ENCODE measurements around the gene INTS6.

INTS6 gene

DNA sequence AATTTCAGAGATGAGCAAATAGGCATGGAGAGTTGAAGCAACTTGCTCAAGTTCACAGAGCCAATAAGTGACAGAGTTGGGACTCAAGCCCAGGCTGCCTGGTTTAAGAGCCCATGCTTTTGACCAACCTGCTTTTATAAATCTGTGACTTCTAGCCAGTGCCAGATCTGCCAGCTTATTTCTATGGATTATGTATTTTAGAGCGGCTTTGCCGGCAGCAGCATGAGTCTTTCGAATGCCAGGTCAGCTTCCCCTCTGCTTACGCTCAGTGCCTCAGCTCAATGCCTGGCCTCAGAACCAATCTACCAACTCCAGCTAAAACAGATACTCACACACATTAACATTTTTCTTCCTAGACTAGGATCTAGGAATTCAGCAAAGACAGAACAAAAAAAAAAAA, 111.0 kb downstream of the INTS6 start:
- DNase-seq, result no peak

DNA sequence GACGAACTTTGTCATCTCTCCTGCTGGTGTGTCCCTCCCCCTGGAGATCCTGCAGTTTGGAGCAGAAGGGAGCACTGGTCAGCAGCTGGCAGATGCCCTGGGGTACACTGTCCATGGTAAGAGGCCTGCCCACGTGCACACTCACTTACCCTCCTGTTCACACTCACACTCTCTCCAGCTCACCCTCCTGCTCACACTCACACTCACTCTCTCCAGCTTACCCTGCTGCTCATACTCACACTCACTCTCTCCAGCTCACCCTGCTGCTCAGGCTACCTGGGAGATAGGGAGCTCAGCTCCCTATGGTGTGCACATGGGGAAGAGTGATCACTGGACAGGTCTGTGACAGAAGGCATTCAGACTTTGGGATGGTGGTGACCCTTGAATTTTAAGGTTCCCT, 111.6 kb downstream of the INTS6 start:
- DNase-seq, result no peak

DNA sequence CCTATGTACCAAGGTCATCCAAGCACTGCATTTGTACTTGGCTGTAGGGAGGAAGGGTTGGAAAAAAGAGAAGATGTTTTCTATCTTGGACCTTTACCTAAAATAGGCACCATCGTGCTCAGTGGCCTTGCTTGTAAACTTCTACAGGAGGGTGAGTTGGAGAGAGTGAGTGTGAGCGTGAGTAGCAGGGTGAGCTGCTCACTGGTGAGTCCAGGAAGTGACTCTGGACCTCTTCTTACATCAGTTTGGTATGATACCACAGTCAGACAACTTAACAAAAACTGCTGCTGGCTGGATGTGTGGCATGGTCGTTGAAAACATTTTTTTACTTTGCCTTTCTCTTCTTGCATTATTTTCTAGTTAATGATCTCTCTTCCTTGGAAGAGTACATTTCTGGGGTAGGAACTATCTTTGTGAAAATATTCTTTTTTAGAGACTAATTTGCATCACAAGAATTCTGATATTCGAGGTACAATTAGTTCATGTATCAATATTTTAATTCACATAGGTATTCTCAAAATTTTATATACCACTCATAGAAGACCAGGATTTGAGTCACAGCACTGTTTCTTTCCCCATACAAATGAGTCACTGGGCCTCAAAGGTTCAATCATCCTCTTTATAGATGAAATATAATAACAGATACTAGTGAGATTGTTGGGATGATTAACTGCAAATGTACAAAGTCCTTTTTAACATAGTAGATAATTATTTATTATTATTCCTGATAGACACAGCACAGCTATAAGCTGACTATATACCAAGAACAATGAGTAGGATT, 112.7 kb downstream of the INTS6 start:
- no peak for DNase-seq

DNA sequence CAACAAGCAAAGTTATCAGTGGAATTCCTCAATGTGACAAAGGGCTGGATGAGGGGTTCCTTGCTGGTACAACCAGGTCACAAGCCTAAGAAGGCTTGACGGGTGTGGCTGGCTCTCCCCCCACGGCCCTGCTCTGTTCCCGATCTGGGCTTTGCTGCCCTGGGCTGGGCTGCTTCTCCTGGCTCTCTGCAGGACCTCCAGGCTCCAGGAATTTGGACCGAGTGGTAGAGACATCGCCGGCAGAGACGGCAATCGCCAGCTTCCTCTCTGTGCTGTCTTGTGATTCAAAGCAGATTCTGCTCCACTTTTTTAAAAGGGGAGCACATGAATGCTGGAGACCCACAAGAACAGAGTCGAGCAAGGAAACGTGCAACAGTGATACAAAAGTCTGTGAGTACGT, 113.5 kb downstream of the INTS6 start, which contains the start of gene SERPINE3:
TSS of gene SERPINE3 (plus strand) at position 338 of the 400 bp plus-strand sequence. CDS start 1,401 bp downstream, outside the sequence.
- DNase-seq, result no peak

DNA sequence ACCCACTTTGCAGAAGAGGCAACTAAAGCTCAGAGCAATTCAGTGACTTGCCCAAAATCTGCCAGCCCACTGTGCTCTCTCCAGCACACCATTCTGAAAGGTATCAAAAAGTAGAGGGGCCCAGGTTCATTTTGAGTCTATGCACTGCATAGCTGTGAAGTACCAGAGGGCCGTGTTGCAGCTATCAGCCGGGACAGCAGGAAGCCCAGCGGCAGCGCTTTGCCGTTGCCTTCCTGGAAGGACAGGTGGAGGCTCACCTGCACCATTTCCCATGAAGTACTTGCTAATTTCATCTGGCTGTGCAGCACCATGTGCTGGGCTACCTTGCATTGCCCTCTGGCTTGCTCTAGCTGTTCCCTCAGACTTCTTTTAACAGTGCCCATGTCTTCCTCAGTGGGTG, 116.1 kb downstream of the INTS6 start:
- no peak for DNase-seq

DNA sequence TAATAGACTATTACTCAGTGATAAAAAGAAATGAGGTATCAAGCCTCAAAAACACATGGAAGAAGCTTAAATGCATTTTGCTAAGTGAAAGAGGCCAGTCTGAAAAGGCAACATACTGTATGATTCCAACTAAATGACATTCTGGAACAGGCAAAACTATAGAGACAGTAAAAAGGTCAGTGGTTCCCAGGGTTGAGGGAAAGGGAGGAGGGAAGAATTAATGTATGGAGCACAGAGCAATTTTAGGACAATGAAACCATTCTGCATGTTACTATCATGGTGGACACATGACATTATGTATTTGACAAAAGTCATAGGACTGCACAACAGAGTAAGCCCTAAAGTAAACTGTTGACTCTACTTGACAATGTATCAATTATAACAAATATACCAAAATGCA, 119.0 kb downstream of the INTS6 start:
- DNase-seq, result no peak

DNA sequence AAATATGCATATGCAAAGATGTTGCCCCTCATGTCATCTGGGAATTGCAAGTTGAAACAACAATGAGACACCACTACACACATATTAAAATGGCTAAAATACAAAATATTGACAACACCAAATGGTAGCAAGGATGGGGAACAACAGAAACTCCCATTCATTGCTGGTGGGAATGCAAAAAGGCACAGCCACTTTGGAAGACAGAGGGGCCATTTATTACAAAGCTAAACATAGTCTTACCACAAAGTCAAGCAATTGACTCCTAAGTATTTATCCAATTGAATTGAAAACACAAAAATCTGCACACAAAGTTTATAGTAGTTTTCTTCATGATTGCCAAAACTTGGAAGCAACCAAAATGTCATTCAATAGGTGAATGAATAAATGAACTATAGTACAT, 119.4 kb downstream of the INTS6 start:
- DNase-seq, result no peak

DNA sequence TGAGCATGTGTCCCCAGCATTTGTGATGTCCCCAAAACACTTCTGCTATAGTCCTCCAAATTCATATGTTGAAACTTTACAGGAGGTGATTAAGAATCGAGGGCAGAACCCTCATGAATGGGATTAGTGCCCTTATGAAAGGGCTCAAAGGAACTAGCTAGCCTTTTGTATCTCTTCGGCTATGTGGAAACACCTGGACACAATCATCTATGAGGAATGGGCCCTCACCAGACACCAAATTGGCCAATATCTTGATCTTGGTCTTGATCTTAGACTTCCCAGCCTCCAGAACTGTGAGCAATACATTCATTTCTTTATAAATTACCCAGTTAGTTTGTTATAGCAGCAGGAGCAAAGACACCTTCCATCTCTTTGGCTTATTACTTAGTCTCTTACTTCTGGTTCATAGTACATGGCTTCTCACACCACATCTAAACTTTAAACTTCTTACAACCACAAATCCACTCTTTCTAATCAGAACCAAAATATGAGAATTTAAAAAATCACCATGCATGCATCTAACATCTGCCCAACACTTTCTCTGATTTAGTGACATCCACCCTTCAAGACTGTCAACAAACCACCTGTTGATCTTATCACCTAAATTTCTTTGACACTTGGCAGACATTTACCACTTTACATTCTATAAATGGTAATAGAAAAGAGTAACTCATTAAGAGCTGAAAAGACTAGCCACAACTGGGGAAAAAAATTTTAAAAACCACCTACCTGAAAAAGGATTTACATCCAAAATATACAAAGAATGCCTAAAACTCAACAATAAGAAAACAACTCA, 120.1 kb downstream of the INTS6 start:
- no peak for DNase-seq

DNA sequence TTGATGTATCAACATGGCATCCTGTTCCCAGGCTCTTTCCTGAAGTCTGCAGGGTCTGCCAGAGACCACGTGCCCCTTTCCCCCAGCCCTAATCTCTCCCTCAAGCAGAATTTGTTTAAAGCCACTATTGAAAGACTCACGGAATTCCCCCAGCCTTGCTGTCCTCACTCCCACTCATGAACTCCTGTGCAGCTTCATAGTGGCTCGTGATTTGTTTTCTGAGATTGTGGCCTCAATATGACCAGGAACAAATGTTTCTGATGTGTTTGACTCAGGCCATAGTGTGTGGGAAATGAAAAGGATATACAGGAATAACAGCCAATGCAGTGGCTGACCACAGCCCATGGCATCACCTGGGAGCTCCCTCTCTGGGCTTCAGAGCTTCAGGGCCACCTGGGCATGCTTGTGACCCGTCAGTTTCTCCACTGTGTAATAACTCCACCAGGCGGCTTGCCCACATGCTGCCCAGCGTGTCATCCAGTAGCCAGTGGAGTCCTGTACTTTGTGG, 121.4 kb downstream of the INTS6 start:
- DNase-seq, result no peak

DNA sequence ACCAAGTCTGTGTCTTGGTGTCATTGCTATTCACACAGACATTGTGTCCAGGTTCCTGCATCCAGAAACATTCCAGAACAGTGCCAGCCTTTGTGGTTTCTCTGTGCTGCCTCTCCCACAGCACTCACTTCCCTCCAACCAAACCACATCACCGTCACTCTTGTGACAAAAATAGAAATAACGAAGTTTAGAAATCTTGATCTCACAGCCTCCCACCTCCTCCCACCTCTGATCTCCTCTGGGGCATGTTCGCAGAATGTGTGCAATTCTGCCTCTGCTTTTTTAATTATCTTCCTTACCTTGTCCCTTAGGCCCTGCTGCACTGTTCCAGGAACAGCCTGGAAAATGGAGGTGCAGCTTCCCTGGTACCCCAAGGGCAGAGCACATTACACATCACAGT, 122.0 kb downstream of the INTS6 start:
- no peak for DNase-seq

DNA sequence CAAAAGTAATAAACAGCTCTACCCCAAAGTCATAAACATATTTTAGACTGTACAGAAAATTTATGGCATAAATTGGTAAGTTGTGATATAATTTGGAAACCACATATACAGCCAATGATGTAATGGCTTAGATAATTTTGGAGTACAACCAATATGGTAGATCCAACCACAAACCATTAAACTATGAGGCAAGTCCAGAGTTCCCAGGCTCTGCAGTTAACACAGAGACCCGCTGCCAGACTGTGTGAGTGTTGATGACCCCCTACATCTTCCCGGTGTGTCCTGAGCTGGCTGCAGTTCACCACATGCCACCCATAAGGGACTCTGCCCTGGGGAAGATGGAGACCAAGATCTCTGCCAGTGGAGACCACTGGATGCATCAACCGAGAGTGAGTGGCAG, 123.2 kb downstream of the INTS6 start:
- no peak for DNase-seq

DNA sequence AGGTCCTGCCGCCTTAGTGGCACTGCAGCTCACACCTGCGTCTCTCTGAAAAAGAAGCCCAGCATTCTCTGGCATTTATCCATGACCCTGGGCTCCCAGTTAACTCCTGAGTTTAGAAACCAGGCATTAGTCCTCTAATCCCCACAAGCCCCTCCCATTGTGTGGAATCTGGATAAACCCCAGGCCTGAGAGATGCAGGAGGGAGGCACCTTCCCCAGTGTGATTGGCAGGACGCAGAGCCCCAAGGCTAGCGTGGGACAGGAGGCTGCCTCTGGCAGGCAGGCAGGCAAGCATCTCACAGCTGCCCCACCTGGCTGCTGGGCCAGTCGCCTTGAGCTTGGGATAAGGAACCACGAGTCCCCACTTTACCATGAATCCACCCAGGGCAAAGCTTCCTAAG, 124.3 kb downstream of the INTS6 start:
- DNase-seq, result no peak

DNA sequence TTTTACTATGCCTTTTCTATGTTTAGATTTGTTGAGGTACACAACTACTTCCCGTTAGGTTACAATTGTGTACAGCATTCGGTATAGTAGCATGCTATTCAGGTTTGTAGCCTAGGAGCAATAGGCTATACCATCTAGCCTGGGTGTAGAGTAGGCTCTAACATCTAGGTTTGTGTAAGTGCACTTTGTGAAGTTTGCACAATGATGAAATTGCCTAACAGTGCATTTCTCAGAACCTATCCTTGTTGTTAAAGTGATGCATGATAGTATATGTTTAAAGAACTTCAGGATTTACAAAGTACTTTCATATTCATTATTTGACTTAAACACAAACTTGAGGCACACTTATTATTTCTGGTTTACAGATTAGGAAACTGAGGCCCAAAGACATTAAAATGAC, 124.9 kb downstream of the INTS6 start:
- no peak for DNase-seq

DNA sequence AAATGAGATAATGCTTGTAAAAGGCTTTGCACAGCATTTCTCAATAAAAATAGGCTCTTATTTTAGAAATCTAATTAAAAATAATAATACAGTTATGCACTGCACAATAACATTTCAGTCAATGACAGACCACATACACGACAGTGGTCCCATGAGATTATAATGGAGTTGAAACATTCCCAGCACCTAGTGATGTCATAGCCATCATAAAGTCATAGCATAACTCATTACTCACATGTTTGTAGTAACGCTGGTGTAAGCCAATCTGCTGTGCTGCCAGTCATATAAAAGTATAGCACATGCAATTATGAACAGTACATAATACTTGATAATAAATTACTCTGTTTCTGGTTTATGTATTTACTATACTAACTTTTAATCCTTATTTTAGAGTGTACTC, 126.1 kb downstream of the INTS6 start:
- DNase-seq, result no peak

DNA sequence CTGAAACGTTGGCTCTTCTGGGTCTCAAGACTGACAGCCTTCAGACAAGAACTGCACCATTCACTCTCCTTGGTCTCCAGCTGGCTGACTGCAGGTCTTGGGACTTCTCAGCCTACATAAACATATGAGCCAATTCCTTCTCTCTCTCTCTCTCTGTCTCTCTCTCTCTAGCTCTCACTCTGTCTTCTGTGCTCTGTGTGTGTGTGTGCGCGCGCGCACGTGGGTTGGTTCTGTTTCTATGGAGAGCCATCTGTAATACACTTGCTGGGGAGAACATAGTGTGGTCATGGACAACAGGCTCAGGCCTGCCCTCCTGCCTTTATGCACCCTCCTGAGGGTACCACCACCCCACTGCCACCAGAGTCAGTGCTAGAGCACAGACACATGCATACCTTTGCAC, 127.0 kb downstream of the INTS6 start:
- DNase-seq, result no peak

DNA sequence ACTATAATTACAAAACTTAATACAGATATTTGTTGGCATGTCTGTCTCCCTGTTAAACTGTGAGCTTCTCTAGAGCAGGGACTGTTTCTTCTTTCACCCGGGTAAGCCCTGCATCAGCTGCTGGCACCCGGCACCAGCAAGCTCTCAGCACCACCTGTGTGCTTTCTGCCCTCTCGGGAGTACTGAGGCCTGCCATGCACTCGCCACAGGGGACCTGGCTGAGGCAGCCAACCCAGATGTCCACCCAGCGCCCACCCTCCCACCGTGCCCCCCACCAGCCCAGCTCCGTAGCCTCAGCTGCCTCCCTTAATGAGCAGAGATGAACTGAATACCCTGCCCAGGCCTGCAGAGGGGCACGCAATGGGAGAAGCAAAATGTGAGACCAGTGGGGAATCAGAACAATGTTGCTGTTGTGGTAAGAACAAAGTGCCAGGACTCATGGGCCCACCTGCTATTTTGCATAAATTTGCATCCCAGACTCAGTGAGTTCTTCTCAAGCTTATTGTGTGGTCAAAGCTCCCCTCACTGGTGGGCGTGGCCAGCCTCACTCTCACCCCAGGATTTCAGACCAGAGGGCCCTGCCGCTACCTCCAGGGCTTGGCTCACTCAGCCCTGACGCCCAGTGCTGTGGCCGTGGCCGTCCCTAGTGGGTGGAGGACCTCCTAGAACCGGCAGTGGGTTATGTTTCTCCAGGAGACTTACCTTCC, 128.0 kb downstream of the INTS6 start:
- DNase-seq, result no peak

DNA sequence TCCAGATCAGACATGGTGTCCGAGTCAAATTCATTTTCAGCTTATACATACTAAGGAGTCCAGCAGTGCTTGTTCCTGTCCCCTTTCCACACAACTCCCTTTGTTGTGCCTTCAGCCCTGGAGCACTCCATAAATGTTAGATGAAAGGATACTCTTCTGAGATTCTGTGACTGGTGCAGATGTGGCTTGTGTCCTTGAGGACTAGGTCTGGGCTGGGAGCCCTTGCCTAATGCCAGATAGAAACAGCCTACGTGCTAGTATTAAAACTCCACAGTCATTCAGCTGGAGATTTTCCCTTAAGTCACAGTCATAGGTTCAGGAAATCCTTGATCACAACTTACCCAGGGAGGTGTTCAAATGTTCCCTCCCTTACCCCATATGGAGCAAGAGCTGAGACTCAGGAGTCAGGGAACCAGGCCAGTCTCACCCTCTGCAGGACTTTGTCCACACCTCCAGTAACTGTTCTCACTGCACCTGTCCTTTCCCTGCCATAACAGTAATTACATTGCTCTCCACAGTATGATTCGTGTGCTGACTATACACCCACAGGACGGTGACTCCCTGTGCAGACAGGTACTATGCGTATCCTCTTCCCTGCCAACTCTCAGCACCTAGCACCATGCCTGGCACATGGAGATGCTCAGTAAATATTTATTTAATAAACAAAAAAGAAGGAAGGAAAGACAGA, 128.9 kb downstream of the INTS6 start:
- no peak for DNase-seq

DNA sequence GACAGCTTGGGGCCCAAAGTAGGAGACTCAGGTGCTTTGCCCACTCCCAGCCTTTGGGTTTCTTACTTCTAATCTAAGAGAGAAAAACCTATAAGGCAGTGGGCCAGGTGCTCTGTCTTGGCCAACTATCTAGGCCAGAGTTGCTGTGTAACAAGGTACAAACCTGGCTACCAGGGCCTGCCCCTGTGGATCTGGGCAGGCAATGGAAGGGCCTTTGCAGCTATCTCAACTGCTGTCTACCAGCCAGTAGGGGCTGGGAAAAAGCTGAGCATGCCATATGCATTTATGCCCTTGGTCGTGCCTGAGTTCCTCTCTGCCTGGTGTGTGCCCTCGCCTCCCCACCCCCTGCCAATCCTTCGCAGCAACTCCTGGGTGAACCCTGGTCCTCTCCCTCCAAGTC, 130.0 kb downstream of the INTS6 start:
- no peak for DNase-seq

DNA sequence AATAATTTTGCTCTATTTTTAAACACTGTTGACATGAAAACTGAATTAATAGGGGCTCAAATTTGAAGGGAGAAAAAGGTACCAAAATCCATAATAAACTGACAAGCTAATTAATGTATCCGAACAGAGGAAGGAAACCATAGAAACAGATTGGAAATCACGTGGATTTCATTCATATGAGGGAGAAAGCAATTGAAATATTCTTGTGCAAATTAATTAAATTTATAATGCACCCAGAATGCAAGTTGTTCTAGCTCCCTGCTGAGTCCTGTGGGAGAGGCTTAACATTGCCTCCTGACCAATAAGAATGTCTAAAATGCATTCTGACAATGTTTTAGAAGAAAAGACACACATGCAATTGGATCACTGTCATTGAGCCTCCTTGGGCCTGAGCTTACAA, 131.0 kb downstream of the INTS6 start:
- DNase-seq, result no peak

DNA sequence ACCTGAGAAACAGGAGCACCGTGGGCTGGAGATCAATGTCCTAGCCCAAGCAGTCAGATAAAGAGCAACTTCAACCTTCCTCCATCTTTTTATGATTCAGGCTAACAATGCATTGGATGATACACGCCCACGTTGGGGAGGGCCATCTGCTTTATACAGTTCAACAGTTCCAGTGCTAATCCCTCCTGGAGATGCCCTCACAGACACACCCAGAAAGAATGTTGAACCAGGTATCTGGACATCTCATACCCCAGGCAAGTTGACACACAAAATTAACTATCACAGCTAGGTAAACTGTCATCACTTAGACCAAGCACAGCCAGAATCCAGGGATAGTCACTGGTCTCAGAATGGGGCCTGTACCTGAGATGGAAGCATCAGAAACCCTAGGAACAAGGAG, 134.0 kb downstream of the INTS6 start:
- DNase-seq, result no peak

DNA sequence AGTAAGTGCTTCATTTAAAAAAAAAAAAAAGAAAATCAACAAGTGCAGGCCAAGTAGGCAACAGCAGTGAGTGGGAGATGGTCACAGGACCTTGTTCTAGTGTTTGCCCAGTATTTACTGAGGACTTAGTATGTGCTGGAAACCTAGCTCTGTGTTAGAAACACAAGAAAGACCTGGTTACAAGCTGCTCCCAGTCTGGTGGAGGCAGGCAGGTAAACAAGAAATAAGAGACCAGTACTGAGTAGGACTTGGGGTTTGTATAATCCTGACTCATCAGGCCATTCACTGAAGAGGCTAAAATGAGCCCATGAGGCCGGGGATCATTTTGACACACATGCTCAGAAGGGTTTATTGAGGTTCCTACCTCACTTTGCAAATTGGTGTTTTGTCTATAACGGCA, 134.8 kb downstream of the INTS6 start:
- no peak for DNase-seq

DNA sequence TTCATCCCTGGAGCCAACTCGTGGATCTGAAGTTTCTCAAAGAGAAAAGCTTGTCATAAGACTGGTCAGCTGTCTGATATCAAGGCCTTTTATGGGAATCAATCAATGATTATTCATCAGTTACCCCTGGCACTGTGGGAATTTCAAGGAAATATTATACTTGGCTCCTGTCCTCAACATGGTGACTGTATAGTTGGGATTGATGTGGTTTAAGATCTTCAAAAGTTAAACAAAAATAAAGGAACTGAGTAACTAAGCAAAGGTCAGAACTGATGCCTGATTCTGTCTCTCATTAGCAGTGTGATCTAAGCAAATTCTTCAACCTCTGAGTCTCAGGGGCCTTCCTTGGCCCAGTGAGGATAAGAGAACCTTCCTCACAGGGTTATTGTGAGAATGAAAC, 135.6 kb downstream of the INTS6 start:
- no peak for DNase-seq

DNA sequence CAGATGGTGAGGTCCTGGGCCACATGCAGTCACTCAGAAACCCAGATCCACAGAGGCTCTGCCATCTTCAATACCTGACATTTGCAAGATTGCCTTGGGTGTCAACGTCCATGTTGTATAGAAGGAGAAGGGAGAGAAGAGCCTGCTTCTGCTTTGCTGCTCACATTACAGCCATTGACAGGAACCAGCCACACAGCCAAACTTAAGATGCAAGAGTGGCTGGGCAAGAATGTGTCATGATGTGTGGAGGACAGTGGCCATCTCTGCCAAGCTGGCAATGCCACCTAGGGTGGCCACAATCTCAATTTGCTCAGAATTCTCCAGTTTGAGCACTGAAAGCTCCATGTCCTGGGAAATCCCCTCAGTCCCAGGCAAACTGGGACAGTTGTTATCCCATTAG, 139.2 kb downstream of the INTS6 start:
- DNase-seq, result no peak
